ENCODE data around the gene HADHB. TPM values are rescaled to one million over a fixed set of nuclear protein-coding genes. Genes with fewer than 3 reads are reported as not detected.

Gene HADHB
- total RNA-seq, 1 donor from 2014 or later, result 1,332 TPM

DNA sequence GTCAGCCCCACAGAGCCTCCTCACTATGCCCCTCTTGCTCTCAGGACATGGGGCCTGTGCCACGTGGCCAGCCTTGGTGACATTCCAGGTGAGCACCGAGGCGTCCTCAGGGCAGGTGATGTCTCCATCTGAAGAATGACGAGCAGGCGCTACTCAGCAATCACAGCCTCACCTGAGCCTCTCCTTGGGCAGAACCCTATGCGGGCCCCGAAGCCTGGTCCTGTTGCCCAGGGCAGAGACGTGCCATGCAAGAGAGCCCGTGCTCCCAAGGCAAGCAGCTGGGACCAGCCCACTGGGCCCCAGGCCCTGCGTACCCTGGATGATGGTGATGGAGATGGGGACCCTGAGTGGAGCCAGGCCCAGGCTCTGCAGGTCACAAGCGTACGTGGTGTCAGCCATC, 68.7 kb downstream of the HADHB start:
- H3K9me3 ChIP-seq (replicated peaks), result no peaks in the 10 kb centered on the region
- H3K4me1 ChIP-seq, result no peaks in the 10 kb centered on the region
- H3K36me3 ChIP-seq, result no peaks in the 10 kb centered on the region
- intact Hi-C loops (cut with micrococcal nuclease), result no loop called here
- H3K4me3 ChIP-seq, result no peak overlapping the region
- TF ChIP-seq, protein P1, sequence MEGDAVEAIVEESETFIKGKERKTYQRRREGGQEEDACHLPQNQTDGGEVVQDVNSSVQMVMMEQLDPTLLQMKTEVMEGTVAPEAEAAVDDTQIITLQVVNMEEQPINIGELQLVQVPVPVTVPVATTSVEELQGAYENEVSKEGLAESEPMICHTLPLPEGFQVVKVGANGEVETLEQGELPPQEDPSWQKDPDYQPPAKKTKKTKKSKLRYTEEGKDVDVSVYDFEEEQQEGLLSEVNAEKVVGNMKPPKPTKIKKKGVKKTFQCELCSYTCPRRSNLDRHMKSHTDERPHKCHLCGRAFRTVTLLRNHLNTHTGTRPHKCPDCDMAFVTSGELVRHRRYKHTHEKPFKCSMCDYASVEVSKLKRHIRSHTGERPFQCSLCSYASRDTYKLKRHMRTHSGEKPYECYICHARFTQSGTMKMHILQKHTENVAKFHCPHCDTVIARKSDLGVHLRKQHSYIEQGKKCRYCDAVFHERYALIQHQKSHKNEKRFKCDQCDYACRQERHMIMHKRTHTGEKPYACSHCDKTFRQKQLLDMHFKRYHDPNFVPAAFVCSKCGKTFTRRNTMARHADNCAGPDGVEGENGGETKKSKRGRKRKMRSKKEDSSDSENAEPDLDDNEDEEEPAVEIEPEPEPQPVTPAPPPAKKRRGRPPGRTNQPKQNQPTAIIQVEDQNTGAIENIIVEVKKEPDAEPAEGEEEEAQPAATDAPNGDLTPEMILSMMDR (IDR thresholded peaks at IDR 0.05; ENCODE audit: borderline replicate concordance), result no peak
- H3K27ac ChIP-seq (replicated peaks), result no peak overlapping the region
- DNase-seq, result no peak
- H3K27me3 ChIP-seq (ENCODE audit: low read depth), result no peaks in the 10 kb centered on the region

DNA sequence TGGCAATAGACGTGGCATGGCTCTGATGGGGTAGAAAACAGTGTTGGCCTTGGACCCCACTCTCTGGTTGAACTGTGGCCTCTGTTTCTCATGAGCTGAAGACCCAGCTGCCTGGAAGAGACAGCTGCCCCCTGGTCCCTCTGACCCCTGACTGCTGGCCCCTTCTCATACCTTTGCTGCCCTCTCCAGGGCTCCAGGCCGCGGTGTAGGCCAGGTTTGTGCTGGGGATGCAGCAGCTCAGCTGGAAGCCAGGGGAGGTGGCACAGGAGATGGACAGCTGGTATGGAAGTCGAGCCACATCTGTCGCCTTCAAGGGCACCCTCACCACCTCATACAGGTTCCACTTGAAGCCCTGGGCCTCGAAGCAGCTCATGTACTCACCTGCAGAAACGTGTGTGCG, 69.5 kb downstream of the HADHB start:
- H3K9me3 ChIP-seq (replicated peaks), result no peaks in the 10 kb centered on the region
- intact Hi-C loops (cut with micrococcal nuclease), result no loop called here
- H3K27me3 ChIP-seq (ENCODE audit: low read depth), result no peaks in the 10 kb centered on the region
- TF ChIP-seq, protein P1 (IDR thresholded peaks at IDR 0.05; ENCODE audit: borderline replicate concordance), result no peak
- no peak for DNase-seq
- no peaks in the 10 kb centered on the region for H3K36me3 ChIP-seq
- no peak overlapping the region for H3K27ac ChIP-seq (replicated peaks)
- H3K4me3 ChIP-seq, result no peak overlapping the region
- H3K4me1 ChIP-seq, result no peaks in the 10 kb centered on the region

DNA sequence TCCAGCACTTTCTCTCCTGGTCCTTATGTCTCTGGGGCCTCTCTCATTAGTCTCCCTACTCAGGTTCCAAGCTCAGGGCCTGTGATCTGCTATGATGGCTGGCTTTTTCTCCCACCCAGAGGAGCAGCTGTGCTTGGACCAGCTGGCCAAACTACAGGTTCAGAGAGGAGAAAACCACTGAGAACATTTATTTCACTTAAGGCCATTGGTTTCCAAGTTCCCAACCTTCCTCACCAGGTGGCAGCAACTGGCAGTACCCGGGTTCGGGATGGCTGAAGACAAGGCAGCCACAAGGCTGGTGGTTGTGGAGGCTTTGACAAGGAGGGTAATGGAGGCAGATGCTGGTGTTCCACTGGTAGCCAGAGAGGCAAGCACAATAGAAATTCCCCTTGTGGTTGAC, 71.3 kb downstream of the HADHB start:
- no peak overlapping the region for H3K27ac ChIP-seq (replicated peaks)
- H3K4me3 ChIP-seq, result no peak overlapping the region
- intact Hi-C loops (cut with micrococcal nuclease), result no loop called here
- TF ChIP-seq, protein P1 (IDR thresholded peaks at IDR 0.05; ENCODE audit: borderline replicate concordance), result peak; percentile 13
- no peaks in the 10 kb centered on the region for H3K27me3 ChIP-seq (ENCODE audit: low read depth)
- H3K36me3 ChIP-seq, result no peaks in the 10 kb centered on the region
- H3K4me1 ChIP-seq, result no peaks in the 10 kb centered on the region
- H3K9me3 ChIP-seq (replicated peaks), result no peaks in the 10 kb centered on the region
- DNase-seq, result no peak

DNA sequence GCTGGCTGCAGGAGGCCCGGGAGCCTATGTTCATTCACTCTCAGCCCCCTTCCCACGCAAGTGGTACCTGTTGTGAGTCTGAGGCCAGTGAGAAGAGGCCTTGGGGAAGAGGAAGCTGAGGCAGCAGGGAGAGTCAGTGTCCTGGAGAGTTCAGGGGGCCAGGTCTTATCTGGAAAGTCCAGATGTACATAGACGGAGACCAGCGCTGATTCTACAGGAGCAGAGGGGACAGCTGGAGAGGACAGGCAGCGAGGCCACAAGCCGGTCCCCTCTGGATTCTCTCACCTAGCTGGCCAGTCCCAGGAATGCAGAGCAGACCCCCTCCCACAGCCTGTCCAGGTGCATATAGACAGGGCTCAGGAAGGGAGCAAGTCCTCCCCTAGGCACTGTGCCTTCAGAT, 72.1 kb downstream of the HADHB start:
- TF ChIP-seq, protein P1 (IDR thresholded peaks at IDR 0.05; ENCODE audit: borderline replicate concordance), result no peak
- no peaks in the 10 kb centered on the region for H3K9me3 ChIP-seq (replicated peaks)
- H3K27ac ChIP-seq (replicated peaks), result no peak overlapping the region
- no peaks in the 10 kb centered on the region for H3K4me1 ChIP-seq
- H3K36me3 ChIP-seq, result no peaks in the 10 kb centered on the region
- H3K4me3 ChIP-seq, result no peak overlapping the region
- intact Hi-C loops (cut with micrococcal nuclease), result no loop called here
- no peak for DNase-seq
- no peaks in the 10 kb centered on the region for H3K27me3 ChIP-seq (ENCODE audit: low read depth)

GRCh38 chr2:26317377-26318105, 72.8 kb downstream of the HADHB start:
- Histone ChIP-seq H3K9me3 (replicated peaks) (no peaks in the 10 kb centered on the region), H3K27me3 (ENCODE audit: low read depth) (no peaks in the 10 kb centered on the region), H3K4me1 (no peaks in the 10 kb centered on the region), H3K27ac (replicated peaks) (no peak overlapping the region), H3K4me3 (no peak overlapping the region), H3K36me3 (no peaks in the 10 kb centered on the region)
- no peak for DNase-seq
- TF ChIP-seq, protein P1 (IDR thresholded peaks at IDR 0.05; ENCODE audit: borderline replicate concordance), result no peak
- intact Hi-C loops (cut with micrococcal nuclease), result no loop called here

Data from left ventricle myocardium inferior (tissue), 1 donor.